Pons (tissue), 1 donor: ENCODE measurements around the gene RNF115.
"Not testable (repeated sequence)": the region's sequence is repeated elsewhere in the genome, so short reads cannot be mapped to it uniquely, and the experiment has no call there.

Experiments used
- DNase-seq: peaks from one replicate; pipeline ENCODE4 v3.0.0-alpha.2; 2016; ENCODE audit warnings: low spot score

The RNF115 gene

DNA sequence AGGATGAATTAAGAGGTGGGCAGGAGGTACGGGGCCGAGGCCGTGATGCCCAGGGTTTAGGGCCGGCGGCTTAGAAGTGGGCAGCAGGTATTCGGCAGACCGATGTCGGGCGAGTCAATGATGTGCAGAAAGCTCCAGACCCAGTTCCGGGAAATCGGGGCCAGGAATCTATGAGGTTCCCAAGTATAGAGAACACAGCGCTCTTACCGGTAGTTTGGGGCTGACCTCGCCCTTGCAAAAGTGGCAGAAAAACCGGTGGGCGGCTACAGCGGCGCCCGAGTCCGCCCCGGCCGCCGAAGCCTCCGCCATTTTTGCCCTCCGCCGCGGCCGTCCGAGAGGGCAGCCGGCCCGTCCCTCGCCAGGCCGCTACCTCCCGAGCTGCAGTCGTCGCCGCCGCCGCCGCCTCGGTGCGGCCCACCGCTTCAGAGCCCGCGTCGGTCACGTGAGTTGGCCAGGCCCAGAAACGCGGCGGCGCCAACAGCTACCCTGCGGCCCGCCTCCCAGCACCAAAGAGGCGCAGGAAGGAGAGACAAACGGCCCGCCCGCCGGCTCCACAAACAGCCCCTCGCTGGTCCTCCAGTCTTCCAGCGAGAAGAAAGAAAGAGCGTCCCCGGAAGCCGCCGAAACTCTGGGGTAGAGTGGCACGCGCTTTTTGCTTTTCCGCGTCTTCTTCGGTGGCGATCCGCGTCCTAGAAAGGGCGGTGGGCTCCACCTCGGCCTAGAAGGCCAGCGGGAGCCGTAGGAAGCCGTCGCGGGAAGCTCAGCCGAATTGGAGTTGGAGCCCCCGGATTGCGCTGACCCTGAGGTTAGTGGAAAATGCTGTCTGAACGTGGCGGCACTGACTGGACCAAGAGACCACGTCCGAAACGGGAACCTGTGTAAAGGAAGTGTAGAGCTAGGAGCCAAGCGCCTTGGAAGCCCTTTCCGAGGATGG lies at the start of gene RNF115, which contains the start of gene POLR3C:
Gene RNF115, minus strand, starts transcription at position 531 of the 934 bp plus-strand sequence. Its CDS starts 222 bp downstream, at position 309.
Gene POLR3C, plus strand, starts transcription at position 636 of the 934 bp plus-strand sequence. CDS start 1,577 bp downstream, outside the sequence.
- peak; percentile 82 for DNase-seq

- DNase-seq: no peak
Measured at GRCh38 chr1:145871994-145872924, 48.4 kb upstream of the RNF115 start.

GRCh38 chr1:145868232-145868631 lies 44.3 kb upstream of the RNF115 start:
- DNase-seq: no peak

DNA sequence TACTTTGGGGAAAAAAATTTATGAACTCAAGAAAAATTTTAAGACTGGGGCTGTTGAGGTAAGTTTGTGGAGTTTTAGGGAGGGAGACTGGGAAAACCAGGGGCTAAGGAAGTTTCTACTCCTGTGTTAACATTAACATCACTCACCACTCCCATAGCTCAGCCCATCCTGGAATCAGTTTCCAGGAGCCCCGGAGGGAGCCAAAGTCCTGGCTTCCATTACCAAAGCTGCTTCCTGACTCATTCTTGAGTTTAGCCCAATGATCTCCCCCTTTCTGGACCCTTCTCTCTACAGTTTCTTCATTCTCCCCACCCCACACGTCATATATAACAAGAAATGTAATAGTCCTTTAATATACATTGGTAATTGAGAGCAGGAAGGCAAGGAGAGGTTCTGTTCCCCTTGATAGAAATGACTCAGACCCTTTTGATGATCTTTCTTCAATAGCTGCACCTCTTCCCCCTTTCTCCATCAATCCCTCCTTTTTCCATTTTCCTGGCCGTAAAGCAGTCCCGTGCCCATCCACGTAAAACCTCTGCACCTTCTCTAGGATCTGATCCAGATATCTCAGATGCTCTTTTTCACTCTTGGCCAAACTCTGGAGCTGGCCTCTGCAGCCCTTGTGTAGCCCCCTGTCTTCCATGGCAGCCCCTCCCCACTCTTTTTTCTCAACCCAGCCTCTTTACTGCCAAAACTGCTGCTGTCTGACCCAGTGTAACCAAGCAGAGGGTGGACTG lies 39.6 kb upstream of the RNF115 start:
- DNase-seq: no peak

DNA sequence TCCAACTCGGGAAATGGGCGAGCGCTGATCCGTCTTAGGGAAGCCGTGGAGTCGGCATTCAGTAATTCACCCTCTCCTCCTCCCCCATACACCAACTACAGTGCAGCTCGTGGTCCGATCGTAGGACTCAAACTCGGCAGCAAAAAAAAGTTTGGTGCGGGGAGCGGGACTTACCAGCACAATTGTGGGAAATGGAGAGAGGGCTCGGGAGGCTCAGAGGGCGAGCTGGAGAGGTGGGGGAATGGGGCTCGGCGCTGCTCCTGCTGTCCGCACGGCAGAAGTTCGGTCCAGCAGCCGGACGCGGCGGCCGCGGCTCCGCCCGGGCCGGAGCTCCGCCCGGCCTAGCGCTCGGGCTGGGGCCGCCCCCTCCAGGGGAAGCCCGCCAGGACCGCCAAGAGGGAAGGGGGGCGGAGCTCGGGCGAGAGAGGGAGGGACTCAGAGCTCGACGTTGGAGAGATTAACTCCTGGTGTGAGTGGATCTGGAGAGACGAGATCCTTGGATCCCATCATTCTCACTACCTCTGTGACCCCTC lies 35.7 kb upstream of the RNF115 start:
- peak; percentile 85 for DNase-seq

DNA sequence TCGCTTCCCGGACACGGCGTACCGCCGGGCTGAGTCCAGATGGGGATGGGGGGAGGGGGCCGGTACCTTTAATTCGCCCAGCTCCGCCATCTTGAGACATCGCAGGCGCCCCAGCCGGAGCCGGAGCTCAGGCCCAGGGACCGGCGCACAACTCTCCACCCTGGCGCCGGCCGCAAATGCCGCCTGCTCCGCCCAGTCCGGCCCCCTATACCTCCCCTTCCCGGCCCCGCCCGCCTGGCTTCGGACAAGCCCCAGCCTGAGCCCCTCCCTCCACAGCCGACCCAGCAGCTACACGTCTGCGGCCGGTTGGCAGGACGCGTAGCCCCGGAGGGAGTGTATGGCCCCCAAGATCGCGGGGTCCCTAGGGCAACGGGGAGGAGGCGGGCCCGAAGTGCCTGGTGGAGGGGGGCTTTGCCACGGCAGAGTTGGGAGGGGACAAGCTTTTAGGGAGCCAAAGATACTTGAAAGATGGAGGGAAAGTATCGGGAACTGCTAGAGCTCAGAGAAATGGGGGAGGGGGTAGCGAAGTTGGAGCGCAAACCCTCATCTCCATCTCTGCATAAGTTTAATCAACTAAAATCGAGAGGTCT lies 35.1 kb upstream of the RNF115 start, which contains the start of gene PIAS3:
Gene PIAS3, minus strand, starts transcription at position 181 of the 590 bp plus-strand sequence. Its CDS starts 91 bp downstream, at position 90.
- DNase-seq: peak; percentile 89

GRCh38 chr1:145858238-145858900 lies 34.5 kb upstream of the RNF115 start:
- DNase-seq: no peak

GRCh38 chr1:145857170-145857569 lies 33.3 kb upstream of the RNF115 start:
- no peak for DNase-seq

GRCh38 chr1:145855426-145855948 lies 31.6 kb upstream of the RNF115 start:
- no peak for DNase-seq

DNA sequence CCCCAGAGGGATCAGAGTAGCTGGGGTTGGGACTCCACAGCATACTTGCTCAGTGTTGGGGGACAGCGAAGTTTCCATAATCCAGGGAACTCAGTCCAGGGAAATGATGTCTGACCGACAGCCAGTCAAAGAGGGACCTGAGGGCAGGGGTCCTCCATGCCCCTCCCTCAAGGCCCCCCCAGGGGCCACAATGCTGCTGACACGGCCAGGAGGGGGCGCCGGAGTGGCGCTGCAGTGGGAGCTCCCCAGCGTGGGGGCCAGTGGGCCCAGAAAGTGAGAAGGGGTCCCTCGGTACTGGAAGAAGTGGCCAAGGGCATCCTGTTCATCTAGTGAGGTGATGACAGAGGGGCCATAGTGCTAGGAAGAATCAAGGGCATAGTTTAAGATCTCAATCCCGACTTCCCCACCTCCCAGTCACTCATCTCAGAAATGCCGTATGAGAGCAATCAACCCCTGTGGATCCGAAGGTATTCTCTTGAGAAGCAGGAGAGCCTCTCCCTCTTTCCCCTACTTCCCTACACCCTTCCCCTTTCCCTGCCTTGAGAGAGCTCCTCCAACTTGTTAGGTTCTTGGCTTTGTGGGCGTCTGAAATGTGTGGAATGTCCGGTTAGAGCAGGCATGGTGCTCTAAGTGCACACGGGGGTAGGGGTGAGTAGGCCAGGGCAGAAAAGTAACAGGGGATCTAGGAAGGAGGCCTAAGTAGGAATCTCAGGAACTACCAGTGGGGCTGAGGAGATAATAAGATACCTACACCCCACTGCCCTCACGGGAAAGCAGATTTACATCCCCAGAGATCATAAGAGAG lies 25.7 kb upstream of the RNF115 start:
- no peak for DNase-seq

DNA sequence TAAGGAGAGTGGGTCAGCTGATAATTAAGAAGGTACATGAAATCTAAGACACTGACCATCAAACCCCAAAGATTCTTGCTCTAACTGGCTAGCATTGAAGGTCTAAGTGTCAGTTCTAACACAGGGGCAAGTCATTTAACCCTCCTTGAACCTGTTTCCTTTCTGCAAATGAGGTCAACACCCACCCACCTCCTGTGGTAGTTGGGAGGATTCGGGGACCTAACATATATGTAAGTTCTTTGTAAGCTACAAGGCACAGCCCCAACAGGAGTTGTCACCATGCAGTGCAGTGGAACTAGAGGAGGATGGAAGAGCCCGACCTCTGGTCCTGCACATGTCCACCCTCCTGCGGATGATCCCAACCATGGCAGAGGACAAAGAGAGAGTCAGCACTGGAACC lies 23.9 kb upstream of the RNF115 start:
- DNase-seq: no peak

- no peak for DNase-seq
Measured at GRCh38 chr1:145846201-145846612, 22.3 kb upstream of the RNF115 start.

- no peak for DNase-seq
Measured at GRCh38 chr1:145845514-145846161, 21.7 kb upstream of the RNF115 start, which contains the start of gene NUDT17. Gene NUDT17 (plus strand): TSS chr1:145845630. CDS start chr1:145845641, 11 bp downstream.

- peak; percentile 56 for DNase-seq
Measured at GRCh38 chr1:145845144-145845513, 21.2 kb upstream of the RNF115 start.

DNA sequence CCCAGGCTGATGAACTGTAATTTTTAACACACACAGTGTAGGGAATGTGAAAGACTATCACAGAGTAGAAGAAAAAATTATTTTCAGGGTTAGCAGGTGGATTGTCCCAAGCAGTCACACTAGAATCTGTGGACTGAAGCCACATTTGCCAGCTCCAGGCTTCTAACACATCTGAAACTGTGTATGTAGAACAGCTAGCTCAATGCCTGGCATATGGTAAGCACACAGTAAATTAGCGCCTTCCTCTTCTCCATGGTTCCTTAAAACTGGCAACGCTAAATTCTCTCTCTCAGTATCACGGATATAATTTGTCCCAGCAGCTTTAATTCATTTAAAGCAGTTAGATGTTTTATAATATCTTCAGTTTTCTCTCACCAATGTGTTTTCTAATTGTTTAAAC lies 19.1 kb upstream of the RNF115 start:
- no peak for DNase-seq

- DNase-seq: no peak
Measured at GRCh38 chr1:145837656-145838055, 13.8 kb upstream of the RNF115 start.

DNA sequence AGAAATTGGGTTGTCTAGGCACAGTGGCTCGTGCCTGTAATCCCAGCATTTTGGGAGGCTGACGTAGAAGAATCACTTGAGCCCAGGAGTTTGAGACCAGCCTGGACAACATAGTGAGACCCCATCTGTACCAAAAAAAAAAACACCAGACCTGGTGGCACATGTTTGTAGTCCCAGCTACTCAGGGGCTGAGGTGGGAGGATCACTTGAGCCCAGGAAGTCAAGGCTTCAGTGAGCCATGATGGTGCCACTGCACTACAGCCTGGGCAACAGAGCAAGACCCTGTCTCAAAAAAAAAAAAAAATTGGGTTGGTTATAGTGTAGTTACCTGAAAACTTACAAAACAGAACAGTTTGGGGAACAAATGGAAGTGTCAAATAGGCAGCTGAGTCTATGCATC lies 6.9 kb upstream of the RNF115 start:
- DNase-seq: not testable (repeated sequence)

GRCh38 chr1:145828367-145829026 lies 4.6 kb upstream of the RNF115 start:
- no peak for DNase-seq
